Frontal cortex (tissue), 4 donors: ENCODE measurements around the gene ZNF609. TPM values are rescaled to one million over a fixed set of nuclear protein-coding genes. Genes with fewer than 3 reads are reported as not detected.

Experiments
- DNase-seq, 2 donors: peaks; one replicate each; pipeline ENCODE4 v3.0.0; 2012; ENCODE audit warnings: low spot score in 2 of 2
- FAIRE-seq: peaks from 2 replicates; lab custom pipeline; 2012; peaks lifted over from hg19 to GRCh38; lab: Jason Lieb, UNC
- total RNA-seq: library from RNA; depleted of rRNA; stranded (reverse); fragments of >200 nt; gene quantifications from one replicate; pipeline ENCODE4 v1.2.3, GENCODE V29; 2014
- donor health status: control.
- donor health status: control.
- donor health status: control.

The ZNF609 gene
- total RNA-seq, 1 donor from 2014 or later, result 26.9 TPM

- DNase-seq, result no peak
- no peak for FAIRE-seq
Observed at GRCh38 chr15:64685230-64685888, 225.0 kb downstream of the ZNF609 start.

GRCh38 chr15:64686130-64686735 lies 225.9 kb downstream of the ZNF609 start:
- no peak for FAIRE-seq
- peak; percentile 47 to 63 for DNase-seq

- no peak for FAIRE-seq
- no peak for DNase-seq
Observed at GRCh38 chr15:64687172-64687571, 226.8 kb downstream of the ZNF609 start.

GRCh38 chr15:64687688-64688087 lies 227.3 kb downstream of the ZNF609 start:
- DNase-seq (no peak), FAIRE-seq (no peak)

- DNase-seq (no peak), FAIRE-seq (no peak)
Observed at GRCh38 chr15:64688770-64689169, 228.4 kb downstream of the ZNF609 start.

- FAIRE-seq, result no peak
- DNase-seq, result no peak
Observed at GRCh38 chr15:64690008-64690407, 229.6 kb downstream of the ZNF609 start.

GRCh38 chr15:64690578-64691296 lies 230.4 kb downstream of the ZNF609 start:
- FAIRE-seq (no peak), DNase-seq (no peak)

- FAIRE-seq, result no peak
- no peak for DNase-seq
Observed at GRCh38 chr15:64691896-64692565, 231.7 kb downstream of the ZNF609 start.

GRCh38 chr15:64693134-64693533 lies 232.8 kb downstream of the ZNF609 start:
- no peak for DNase-seq

GRCh38 chr15:64694816-64695215 lies 234.4 kb downstream of the ZNF609 start:
- FAIRE-seq, result no peak
- no peak for DNase-seq

More at GRCh38 chr15:64693134-64693533, 232.8 kb downstream of the ZNF609 start:
- FAIRE-seq, result no peak

- FAIRE-seq, result no peak
- DNase-seq, result no peak
Observed at GRCh38 chr15:64695561-64695992, 235.2 kb downstream of the ZNF609 start.

GRCh38 chr15:64696481-64696880 lies 236.1 kb downstream of the ZNF609 start:
- no peak for FAIRE-seq
- no peak for DNase-seq

GRCh38 chr15:64697911-64698369 lies 237.6 kb downstream of the ZNF609 start:
- no peak for FAIRE-seq
- no peak for DNase-seq

- DNase-seq (no peak), FAIRE-seq (no peak)
Observed at GRCh38 chr15:64698823-64699222, 238.4 kb downstream of the ZNF609 start.

- DNase-seq (no peak), FAIRE-seq (no peak)
Observed at GRCh38 chr15:64699751-64700388, 239.5 kb downstream of the ZNF609 start.

GRCh38 chr15:64701051-64701450 lies 240.7 kb downstream of the ZNF609 start:
- FAIRE-seq (no peak), DNase-seq (no peak)

- DNase-seq (no peak), FAIRE-seq (no peak)
Observed at GRCh38 chr15:64701482-64702184, 241.3 kb downstream of the ZNF609 start.

GRCh38 chr15:64702816-64703631 lies 242.6 kb downstream of the ZNF609 start:
- DNase-seq (peak; percentile 95 to 97), FAIRE-seq (no peak)

GRCh38 chr15:64703632-64703959 lies 243.2 kb downstream of the ZNF609 start:
- DNase-seq (peak in 1 of 2 donors; percentile 47), FAIRE-seq (no peak)
